ENCODE measurements around the gene UBTD1.

The UBTD1 gene

DNA sequence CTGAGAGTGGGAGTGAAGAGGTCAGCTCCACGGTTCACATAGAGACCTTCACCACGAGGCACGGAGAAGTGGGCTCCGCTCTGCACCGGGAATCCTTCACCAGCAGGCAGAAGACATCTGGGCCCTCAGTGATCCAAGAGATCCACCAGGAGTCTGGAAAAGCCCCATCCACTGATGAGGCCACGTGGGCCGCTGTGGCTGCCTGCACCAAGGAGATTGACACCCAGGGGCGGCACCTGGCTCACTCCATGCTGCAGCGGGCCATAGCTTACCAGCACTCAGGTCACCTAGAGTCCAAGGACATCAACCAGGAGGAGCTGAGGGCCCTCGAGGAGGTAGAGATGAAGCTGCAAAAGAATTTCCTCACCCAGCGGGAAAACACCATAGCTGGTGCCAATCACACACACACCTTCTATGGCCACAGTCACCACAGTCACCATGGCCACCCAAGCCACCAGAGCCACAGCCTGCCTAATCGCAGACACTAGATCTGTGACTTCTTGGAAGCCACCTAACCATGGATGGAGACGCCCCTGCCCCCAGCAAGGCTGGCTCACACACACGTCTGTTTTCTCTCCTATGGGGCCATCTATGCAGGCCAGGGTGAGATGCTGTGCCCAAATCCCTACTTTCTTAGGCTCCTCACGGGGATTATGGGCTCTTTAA lies 91.5 kb downstream of the UBTD1 start:
- peak; percentile 25 for DNase-seq

DNA sequence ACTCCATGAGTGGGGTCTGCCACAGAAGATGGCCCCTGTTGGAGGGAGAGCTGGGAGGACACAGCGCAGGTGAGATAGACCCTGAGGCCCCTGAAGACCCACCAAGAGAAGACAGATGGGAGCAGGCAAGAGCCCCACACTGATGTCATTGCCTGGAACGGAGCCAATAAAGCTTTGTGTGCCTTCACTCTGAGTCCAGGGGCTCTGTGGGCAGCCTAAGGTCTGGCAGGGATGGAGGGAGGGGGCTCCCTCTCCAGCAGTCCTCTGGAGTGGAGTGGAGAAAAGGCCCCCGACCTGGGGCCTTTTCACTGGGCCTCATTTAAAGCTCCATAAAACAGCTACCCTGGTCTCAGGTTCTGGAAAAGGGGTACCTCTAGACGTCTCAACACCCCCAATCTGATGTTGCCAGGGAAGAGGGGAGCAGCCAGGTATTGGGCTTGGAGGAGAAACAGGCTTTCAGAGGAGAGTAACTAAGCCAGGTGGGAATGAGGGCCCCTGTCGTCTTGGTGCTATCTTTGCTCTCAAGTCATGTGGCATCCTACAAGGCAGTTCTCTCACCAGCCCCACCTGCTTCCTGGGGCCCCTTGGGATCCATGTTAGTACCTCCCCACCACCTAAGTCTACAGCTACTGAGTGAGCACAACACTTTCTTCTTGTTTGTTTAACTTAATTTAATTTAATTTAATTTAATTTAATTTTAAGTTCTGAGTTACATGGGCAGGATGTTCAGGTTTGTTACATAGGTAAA lies 92.2 kb downstream of the UBTD1 start:
- no peak for DNase-seq

DNA sequence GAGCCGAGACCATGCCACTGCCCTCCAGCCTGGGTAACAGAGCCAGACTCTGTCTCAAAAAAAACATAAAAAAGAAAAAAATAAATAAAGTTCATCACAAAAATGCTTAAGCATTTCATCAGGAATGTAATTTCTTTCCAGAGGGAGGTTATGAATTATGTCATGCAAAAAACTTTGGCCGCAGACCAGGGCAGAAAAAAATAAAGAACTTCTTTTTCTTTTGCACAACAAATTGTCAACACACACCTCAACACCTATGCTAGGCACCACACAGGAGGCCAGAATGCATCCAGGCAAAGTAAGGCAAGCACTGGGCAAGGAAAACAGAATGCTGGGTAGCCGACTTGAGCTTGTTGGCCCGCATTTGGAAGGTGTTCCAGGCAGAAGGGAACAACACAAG lies 94.7 kb downstream of the UBTD1 start:
- no peak for DNase-seq

DNA sequence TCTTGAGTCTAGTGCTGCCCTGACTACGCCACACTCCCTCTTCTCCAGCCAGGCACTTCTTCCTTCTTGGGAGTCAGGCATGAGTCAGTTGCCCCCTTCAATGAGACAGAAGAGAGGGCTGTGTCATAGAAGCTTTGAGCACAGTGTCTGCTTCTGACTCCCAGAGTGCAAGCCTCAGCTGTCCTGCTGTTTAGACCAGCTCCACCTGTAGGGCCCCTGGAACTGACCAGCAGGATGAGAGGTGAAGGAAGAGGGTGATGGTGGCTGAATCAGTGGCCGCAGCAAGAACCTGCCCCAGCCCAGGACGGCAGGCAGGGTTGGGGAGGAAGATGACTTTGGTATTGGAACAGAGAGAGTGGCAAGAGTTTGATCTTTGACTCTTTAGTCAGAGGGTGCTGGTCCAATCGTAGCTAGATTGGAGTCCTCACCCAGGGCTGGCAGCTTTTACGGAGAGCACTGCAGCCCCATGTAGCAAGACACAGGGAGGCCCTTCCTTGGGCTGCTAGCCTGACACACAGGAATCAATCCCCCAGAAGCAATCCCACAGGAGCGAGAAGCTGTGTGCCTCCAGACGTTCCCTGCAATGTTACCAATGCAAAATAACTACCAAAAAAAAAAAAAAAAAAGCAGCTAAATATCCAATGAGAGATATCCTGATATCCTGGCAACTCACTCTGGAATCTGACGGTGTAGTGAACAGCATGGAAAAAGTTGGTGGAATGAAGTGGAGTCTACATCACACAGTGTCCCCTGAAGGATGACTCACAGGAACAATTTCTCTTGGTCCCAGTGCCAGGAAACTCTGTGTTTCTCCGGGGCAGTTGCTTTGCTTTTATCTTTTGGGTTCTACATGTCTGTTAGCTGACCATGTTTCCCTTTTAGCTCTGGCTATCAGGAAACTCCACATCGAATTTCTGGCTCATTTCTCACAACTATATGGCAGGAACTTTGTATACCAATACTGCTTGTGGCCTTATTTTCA lies 97.7 kb downstream of the UBTD1 start:
- DNase-seq = no peak

DNA sequence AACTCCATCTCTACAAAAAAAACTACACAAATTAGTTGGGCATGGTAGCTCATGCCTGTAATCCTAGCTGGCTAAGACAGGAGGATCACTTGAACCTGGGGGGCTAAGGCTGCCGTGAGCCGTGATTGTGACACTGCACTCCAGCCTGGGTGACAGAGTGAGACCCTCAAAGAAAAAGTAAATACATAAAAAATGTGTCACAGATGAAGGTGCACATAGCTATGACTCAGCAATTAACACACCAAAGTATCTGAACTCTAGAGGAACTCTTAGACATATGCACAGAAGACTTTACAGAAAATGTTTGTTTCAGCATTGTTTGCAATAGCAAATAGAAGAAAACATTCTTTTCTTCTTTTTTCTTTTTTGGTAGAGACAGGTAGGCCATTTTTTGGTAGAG lies 99.1 kb downstream of the UBTD1 start:
- DNase-seq = no peak

DNA sequence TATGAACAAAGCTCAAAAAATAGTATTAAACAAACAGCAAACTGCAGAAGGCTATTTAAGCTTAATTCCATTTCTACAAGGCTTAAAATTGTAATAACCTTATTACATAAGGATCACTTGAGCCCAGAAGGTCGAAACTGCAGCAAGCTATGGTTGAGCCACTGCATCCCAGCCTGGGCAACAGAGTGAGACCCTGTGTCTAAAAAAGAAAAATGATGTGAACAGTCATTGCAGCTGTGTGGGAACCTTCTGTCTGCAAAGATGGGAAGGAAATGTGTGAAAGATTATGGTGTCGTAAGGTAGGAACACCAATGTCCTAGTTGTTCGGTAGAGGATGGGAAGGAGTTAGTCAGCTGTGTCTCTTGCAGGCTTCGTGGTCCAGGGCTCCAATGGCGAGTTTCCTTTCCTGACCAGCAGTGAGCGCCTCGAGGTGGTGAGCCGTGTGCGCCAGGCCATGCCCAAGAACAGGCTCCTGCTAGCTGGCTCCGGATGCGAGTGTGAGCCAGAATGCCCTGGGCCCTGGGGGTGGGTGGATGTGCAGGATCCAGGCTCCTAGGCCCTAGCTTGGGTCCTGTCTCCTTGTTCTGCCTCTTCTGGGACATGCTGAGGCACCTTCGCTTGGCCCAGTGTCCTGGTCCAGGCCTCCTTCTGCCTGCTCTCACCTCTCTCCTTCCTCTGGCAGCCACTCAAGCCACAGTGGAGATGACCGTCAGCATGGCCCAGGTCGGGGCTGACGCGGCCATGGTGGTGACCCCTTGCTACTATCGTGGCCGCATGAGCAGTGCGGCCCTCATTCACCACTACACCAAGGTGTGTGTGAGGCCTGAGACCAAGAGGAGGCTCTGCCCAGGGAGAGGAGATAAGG lies 99.9 kb downstream of the UBTD1 start:
- no peak for DNase-seq

DNA sequence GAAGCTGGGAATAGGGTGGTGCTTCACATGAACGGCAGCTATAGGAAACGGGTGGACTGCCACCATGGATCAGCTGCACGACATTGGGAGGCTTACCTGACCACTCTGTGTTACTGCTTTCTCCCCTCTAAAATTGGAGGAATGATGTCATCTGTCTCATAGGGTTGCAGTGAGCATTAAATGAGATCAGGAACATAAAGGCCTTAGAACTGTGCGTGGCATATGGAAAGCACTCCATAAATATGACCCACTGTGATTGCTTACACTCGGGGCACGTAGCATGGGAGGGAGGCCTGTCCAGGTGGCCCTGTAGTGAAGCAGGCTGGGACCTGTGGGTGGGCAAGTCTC lies 100.5 kb downstream of the UBTD1 start:
- DNase-seq = no peak

DNA sequence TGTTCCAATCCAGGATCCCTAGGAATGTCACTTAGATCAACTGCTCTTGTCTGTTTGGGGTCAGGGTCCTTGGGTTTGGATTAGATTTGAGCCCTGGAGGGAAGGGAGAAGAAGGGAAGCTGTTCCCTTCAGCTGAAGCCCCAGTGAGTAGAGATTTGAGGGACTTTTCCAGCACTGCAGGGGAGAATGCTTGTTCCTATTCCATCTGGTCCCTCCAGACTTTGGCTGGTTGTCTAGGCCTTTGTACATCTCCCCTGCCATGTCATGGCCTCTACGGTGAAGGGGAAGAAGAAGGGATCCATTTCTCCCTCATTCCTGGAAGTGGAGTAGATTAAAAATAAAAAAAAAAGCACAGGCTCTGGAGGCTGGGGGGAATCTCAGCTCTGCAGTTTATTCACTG lies 101.9 kb downstream of the UBTD1 start:
- no peak for DNase-seq

DNA sequence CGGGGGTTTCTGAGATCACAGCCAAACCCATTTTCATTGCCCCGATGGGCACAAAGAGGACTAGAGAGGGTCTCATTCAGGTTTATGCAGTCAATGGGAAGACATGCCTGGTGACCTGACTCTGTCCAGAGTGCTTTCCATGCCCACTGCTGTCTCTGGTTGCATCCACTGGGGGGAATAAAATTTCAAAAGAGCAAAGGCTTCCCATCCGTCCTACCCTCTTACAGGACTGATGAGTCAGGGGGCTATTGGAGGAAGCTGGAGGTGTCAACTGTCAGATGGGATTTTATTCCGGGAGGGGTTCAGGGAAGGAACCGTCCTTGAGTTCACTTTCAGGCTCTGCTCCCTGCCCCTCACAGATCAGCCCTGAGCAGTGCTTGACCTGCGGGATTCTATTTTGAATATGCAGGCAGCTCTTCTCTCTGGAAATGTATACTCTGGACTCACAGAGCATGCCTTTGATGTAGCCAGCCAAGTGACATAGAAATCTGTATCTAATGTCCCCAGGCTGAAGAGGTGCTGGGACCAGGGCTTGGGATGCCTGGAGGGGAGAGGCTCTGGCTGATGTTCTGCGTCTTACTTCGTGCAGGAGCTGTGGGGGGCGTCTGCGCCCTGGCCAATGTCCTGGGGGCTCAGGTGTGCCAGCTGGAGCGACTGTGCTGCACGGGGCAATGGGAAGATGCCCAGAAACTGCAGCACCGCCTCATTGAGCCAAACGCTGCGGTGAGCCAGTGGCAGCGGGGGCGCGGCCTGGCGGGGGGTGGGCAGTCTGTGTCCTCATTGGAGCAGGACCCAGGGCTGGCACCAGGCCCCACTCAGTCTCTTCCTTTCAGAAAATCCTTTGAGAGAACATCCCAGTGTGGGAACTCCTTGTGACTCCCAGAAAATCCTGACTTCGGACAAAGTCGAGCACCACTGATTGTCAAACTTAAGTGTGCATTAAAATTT lies 102.8 kb downstream of the UBTD1 start:
- DNase-seq = no peak

DNA sequence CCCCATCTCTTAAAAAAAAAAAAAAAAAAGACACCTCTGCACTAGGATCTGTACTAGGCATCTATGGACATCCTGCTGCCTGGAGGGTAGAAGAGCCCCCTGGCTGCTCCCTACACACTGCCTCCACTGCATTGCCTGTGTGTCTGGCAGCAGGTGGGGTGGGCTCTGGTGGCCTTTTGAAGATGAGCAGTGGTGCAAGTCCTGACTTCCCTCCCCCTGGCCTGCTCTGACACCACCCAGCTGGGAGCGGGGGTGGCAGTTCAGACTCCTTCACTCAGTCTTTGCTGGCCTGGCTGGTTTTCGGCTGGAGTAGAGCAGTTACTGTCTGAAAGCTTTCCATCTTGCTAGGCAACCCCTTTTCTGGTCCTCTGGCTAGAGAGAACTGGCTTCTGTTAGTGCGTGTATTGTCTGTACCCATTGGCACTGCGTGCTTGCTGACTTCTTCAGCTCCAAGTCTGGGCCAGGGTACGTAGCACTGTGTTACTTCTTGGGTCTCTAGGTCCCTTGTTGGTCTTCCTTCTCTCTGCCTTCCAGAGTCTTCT lies 108.4 kb downstream of the UBTD1 start:
- DNase-seq = no peak

DNA sequence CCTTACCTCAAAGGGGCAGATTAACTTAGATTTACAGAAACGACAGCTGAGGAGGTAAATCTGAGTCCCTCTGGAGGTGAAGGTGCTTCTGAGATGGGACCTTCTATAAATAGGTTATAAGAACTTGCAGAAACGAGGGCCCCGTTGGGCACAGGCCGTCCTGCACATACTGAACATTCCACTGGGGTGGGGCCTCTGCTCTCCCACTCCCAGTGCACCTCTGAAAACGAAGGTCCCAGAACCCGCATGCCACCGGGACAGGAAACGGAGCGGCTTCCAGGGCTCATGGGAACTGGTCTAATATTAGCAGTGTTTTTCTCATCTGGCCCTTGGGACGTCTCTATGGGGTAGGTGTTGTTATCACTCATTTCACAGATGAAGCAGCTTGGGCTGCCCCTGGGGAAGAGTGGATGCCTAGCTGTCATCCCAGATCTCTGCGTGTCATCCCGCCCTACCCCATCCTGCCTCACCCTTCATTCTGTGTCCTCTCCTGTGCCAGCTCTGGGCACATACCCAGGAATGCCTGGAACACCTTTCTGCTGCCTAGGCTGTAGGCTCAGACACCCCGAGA lies 110.4 kb downstream of the UBTD1 start:
- no peak for DNase-seq

DNA sequence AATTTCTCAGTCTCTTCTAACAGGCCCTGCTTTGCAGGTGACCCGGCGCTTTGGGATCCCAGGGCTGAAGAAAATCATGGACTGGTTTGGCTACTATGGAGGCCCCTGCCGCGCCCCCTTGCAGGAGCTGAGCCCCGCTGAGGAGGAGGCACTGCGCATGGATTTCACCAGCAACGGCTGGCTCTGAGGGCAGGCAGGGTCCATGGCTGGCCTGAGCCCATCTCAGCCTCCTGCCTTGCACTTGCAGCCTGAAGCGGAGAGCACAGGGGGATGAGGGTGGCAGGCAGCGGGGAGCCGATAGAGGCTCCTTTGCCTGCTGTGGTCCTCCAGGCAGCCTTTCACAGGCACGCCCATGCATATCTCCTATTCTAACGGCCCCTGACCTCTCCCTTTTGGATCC lies 112.7 kb downstream of the UBTD1 start:
- DNase-seq = no peak

DNA sequence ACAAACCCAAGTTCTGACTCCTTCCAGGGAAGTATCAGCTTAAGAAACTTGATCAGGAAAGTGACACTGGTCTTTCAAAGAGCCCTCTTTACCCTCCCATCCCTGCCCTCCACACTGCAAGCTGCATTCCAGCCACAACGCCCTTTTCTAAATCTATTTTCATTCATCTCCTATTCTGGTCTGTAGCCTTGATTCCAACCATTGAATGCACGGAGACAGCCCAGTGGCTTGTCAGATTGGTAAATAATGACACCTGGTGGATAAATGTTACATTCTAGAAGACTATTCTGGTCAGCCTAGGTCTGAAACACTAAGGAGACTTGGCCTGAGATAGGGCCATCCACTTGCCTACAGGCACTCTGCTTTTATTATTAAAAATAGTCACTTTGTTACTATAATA lies 113.7 kb downstream of the UBTD1 start:
- peak; percentile 8 for DNase-seq

DNA sequence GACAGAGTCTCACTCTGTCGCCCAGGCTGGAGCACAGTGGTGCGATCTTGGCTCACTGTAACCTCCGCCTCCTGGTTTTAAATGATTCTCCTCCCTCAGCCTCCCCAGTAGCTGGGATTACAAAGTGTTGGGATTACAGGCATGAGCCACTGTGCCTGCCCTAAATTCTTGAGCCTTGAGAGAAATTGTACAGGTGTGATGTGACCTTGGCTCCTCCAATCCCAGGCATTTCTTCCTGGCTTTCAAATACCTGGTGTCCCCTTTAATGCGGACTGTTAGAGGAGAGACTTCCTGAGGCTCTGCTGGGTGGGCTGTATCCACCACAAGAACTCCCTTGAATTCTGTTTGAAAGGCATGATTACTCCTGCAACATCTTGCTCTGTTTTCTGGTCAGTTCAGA lies 119.6 kb downstream of the UBTD1 start:
- no peak for DNase-seq

DNA sequence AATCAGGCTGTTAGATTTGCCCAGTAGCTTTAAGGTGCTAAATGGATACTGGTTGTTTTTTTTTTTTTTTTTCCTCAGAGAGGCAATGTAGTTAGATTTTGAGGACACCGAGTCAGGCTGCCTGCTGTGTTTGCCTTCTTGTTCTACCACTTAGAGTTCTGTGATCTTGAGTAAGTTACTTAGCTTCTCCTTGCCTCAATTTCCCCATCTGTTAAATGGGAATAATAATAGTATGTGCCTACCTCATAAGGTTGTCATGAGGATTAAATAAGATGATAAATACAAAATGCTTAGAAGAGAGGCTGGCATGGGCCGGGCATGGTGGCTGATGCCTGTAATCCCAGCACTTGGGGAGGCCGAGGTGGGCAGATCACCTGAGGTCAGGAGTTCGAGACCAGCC lies 120.0 kb downstream of the UBTD1 start:
- DNase-seq = no peak
